HG02798 (cell line): ENCODE data around the gene KL.

Source experiments
- ATAC-seq: cut with Tn5 transposase; IDR thresholded peaks from one replicate; pipeline ENCODE4 v1.9.1; 2021; ENCODE audit warnings: mild to moderate bottlenecking; ENCODE audit not compliant: unreplicated experiment, poor library complexity

KL gene

DNA sequence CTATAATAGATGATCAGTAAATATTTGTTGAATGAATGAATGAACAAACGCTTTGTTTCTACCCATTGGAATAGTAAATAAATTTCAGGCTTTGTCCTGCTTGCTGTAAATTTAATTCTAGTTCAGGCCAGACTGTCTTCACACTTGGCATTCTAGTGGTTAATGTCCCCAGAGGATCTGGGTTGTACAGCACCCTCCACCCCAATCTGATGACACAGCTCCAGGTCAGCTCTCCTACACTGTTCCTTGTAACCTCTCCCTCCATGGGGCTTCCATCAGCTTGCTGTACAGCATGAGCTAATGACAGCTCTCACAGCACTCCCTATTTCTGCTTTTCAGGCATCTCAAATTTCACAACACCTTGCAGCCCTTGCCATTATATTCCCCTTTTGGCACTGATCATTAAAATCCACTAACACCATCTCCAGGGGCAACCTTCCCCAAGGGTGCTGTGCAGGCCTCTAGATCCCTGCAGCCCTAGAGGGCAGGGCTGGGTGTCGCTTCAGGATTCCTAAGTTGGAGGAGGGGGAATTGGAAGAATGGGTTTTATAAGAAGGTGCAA is 12.7 kb upstream of the KL start:
- no peak for ATAC-seq

DNA sequence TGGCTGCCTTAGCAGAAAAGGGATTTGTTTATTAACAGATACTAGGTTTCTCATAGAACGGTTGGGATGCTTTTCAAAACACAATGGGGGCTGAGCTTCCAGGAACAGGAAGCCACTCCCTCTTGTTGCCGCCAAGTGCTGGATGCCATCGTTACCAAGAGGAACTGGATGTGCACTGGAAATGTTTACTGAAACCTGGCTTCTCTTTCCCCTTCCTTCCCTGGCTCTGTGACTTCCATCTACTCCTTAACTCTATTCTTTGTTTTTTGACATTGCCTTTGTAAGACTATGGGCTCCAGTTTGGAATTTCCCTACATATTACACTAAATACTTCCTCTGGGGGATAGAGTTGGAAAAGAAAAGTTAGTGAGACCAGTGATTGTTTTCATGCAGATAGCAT is 11.7 kb upstream of the KL start:
- no peak for ATAC-seq

DNA sequence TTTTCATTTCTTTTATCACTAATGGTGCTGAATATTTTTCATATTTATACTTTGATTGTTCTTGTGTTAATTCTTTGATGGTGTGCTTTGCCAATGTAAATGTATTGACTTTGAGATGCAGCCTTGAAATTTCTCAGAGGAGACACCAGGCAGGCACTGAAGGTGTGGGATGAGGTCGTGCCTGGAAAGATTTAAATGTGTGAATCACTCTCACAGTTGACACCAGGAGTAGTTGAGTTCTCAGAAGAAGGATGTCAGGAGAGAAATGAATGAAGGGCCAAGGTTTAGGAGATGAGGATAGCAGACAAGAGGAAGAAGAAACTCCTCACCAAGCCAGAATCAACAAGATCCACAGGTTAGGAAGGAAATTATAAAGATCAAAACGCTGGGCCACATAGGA is 10.1 kb upstream of the KL start:
- no peak for ATAC-seq

DNA sequence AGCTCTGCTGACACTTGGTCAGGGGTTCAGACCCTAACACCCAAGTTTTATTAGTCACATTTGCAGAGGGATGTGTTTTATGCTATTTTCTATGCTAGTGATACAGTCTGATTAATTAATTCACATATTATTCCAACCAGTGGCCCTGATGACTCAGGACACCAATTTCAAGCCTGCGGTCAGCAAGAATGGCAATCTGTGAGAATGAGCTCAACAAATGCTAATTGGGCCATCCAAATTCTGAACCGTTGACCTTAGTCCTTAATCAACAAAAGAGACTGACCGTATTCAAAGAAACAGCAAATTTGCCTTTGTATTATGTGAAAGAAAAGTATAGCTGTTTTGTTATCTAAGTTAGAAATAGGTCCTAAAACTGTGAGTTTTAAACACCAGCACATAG is 9.6 kb upstream of the KL start:
- ATAC-seq = no peak

DNA sequence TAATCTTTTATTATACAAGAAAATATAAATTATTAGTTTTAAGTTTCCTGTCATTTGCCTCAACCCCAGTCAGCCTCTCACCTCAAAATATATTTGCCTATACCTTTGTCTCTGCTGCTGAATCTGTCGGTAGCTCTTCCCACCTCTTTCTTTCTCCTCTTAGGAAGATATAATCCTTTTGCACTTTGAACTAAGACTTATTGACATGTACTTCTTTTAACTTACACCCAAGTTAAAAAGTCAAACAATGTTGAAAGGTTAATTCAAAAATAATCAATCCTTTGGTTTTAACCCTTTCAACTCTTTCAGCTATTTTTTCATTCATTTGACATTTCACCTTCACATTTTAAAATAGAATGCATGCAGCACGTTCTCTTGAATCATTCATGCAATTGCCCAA is 9.0 kb upstream of the KL start:
- ATAC-seq = no peak

DNA sequence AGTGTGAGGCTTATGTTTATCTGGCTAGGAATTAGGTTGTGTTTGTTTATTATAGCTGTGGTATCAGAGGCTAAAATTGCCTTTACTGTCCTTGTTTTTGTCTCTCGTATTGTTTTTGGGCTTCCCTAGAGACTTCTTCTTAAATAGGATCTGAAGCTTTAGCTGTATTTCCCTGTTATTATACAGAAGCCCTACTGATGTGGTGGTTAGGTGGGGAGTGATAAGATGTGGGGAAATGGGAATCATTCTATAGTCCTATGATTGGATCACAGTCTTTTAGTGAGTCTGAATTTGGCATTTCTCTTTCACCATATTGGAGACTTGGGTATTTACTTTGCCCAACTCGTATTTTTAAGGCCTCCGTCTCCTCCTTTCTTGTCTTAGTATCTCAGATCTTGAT is 8.3 kb upstream of the KL start:
- no peak for ATAC-seq

DNA sequence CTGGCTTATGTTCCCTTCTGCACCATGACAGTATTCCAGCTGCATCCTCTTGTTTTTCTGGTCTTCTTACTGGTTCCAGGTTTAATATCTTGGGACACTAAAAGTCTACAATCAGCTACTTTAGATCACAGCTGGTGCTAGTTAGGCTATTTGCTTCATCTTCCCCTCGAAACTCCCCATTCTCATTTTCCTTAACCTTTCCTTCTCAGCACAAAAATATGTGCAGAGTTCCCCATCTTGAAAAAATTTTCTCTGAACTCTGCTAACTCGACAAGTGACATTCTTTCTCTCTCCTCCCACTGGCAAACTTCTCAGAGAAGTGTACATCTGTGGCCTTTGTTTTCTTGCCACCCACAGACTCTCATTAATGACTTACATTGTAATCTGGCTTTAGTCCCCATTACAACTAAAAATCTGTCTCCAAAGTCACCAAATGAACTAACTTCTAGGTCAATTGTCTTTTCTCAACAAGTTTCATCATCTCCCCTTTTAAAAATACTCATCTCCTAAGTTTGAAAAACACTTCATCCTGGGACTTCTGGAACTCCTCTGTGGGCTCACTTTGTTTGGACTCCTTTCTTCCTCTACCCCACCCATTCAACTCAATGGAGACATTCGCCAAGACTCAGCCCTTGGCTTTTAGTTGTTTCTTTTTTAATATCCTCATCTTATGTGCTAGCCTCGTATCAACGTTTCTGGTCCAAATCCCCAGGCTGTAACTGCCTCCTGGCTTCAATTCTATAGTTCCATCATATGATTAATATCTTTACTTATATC is 7.1 kb upstream of the KL start:
- ATAC-seq = no peak

DNA sequence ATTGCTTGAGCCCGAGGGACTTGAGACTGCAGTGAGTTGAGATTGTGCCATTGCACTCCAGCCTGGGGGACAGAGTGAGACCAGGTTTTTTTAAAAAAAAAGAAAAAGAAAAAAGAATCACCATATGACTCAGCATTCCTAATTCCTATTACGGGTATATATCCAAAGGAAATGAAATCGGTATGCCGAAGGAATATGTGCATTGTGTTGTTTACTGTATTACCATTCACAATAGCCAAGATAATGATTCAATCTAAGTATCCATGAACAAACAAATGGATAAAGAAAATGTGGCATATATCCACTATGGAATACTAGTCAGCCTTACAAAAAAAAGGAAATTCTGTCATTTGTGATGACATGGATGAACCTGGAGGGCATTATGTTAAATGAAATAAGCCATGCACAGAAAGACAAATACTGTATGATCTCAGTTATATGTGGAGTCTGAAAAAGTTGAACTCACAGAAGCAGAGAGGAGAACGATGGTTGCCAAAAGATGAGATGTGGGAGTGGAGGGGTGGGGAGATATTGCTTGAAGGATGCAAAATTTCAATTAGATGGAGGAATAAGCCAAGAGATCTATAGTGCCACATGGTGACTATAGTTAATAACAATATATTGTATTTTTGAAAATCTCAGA is 4.3 kb upstream of the KL start:
- no peak for ATAC-seq

DNA sequence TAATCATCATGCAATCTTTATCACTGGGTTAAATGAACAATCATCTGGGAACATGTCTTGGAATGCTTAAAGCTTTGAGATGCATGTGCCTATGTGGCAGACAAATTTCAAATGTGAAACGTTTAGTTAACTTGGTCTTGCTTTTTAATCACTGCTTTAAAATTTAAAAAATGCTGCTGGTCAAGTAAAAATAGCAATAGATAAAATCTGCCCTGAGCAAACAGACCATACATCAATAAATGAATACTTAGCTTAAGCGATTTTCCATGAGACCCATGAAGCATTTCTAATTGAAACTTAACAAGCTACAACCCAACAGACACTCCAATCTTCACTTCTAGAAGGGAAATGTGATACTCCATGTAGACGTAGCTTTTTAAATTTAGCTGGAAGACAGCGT is 1.9 kb upstream of the KL start:
- no peak for ATAC-seq

DNA sequence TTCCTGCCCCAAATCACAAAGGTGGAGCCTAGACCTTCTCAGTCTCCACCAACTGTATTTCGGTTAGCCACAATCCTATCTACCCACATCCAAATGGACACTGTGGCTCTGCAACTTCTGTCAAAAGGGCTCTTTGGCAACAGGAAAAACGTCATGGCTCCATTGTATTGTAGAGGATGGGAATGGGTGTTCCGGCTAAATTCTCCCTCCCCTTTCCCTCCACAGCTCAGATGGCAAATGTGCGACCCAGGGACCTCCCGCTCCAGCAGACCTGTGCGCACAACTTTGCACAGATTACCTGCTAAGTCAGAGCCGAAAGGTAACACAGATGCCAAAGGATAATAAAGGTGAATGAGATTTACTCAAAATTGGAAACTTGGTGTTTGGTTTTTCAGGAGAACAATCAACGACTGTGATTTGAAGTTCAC is 968 bp upstream of the KL start:
- ATAC-seq = no peak

DNA sequence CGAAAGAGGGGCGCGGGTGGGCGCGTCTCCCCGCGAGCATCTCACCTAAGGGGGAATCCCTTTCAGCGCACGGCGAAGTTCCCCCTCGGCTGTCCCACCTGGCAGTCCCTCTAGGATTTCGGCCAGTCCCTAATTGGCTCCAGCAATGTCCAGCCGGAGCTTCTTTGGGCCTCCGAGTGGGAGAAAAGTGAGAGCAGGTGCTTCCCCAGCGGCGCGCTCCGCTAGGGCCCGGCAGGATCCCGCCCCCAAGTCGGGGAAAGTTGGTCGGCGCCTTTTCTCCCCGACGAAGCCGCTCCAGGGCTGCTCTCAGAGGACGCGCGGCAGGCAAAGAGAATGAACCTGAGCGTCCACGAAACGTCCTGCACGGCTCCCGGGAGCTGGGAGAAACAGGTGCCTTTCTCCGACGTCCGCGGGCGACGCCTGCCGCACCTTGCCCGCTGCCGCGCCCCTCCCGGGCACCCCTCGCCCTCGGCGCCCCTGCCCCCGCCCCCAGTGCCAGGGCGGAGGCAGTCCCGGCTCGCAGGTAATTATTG is 366 bp upstream of the KL start:
- peak; percentile 22 for ATAC-seq

DNA sequence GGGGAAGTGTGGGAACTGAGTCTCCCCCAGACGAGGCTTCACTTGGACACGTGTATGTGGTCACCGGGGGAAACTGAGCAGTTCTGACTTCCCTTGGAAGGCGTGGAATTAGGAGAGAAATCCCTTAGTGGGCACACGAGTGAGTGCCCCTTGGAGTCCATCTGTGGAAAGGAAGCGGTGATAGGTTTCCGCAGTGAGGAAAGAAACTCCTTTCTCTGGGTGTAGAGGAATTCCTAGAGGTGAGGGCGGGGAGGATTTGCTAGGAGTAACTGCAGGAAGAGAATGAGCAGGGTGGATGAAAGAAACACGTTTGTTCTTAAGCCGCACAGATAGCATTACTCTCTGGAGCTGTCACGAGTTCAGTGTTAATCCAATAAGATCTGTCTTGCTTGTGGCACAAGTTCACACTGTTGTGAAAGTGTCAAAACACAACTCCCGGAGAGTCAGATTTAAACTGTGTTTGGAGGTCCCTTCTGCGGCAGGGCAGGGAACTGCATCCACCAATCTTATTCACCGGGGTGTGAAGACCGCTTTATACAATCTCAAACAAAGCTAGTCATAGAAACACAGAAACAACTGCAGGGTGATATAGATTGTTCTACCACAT is 1.2 kb downstream of the KL start:
- peak; percentile 79 for ATAC-seq

DNA sequence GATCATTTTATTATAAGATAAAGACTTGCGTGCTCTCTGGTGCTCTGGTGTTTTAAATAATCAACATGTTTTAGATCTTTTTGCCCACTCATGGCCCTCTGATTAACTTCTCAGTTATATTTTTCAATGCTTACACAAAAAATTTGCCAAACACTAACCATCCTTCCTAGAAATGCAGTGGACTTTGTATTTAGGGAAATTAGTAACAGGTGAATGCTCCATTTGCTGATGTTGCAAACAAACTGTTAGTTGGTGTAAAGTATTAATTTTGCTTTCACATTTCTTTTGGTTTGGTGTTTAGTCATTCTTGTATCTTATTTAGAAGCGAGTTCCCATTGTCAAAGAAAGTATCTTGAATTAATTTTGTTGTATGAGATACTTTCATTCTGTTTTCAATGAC is 2.7 kb downstream of the KL start:
- no peak for ATAC-seq

DNA sequence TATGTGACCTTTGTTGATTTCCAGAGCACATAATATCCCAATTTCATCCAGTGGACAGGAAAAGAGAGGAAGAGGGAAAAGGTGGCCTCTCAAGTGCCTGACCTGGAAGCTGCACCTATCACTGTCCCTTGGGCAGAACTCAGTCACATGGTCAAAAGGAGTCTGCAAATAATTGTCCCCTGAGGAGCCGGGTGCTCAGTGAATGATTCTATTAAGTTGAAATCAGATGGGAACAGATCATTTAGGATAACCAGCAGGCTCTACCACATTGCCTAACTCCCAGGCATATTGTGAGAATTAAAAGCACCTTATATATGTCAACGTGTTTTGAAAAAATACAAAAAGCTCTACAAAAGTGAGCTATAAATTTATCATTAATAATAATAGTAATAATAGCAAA is 6.8 kb downstream of the KL start:
- ATAC-seq = no peak

DNA sequence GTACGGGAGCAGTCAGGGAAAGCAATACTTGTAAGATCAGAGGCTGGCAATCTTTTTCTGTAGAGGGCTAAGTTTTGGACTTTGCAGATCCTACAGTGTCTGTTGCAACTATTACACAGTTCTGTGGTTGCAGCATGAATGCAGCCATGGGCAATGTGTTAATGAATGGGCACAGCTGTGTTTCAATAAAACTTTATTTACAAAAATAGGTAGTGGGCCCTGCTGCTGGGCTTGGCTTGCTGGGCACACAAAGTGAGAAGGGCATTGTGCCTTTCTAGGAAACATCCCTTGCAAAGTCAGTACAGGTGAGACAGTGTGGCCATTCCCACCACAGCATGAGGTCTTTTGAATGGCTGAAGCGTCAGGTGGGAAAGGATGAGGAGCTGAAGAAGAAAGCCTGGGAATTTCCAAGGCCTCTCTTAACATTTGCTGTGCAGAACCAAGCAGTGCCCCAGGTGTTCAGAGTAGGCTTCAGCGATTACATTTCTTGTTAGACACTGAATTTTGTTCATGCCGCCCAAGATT is 9.1 kb downstream of the KL start:
- no peak for ATAC-seq

DNA sequence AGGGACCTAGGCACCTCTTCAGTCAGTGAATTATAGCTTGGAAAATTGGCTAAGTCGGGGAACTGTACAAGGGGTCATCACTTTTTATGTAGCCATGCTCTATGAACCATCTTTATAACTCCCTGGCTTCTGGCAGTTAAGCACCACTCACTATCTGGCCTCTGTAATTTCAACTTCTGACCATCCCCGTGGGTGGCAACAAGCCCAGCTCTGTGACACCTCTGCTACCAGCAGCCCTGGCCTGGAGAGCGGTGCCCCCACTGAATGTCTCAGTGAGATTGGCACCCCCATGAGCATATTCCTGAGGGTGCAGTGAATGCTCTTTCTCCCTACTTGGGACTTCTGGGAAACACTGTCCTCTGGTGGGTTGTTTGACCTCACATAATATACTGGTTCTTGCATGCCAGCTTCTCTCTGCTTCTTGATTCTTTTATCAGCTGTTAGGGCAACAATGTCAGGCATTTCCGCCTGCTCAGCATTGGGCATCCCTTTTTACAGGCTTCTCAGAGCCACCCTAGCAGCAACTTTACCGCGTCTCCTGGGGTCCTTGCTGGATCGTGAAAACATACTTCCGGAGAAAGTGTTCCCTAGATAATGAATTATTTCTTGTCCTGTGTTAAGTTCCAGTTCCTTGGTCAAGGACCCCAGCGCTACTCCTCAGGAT is 10.4 kb downstream of the KL start:
- no peak for ATAC-seq

DNA sequence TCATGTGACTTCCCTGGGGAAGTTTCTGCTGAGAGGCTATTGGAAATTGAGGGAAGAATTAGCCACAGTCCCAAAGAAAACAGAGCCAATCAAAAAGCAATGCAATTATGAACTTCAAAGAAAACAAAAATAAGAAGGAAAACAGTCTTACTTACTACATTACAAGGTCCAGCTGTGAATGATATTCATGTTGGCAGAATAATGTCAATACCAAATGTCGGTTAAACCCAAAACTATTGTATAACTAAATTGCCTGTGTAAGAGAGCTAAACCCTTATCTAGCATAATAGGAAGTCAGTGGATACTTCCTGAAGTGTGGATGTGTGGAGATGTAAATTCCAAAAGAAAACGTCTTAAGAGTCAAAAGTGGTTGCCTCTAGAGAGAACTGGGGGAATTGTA is 12.4 kb downstream of the KL start:
- ATAC-seq = no peak

DNA sequence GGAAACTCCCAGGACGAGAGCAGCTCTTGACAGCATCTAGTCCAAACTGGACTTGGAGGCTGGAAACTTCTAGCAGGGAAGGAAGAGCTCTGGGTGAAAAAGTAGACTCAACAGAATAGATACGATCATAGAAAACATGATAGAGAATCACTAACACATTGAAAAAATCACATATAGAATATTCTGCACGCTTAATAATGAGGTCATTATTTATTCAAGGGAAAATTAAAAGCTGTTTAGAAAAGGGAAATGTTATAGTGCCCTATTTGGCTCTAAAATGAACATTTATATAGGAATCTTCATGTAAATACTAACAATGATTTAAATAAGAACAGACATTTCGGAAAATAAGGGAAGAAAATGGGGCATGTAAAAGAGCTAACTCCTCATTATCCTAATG is 15.1 kb downstream of the KL start:
- ATAC-seq = no peak

DNA sequence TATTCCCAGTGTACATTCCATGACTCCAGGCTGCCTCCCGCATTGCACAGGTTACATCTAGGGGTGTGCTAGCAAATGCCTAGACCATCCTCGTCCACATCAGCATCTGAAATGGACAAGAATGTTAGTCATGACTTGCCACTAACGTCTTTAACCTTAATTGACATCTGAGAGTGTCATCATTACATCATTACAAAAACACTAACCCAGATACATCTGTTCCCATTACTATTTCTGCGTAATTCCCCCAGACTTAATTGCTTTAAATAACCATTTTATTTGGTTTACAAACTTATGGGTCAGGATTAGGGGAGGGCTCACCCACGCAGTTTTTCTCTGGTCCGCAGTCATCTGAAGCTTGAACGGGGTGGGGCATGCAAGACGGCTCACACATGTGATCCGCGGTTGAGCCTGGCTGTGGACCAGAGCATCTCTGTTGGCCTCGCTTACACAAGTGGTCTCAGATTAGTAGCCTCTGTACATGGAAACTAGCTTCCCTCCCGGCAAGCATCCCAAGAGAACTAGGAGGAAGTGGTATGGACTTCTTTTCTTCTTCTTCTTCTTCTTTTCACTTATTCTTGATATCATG is 15.9 kb downstream of the KL start:
- no peak for ATAC-seq
